ENCODE measurements around the gene SLCO4A1. TPM values are rescaled to one million over a fixed set of nuclear protein-coding genes. Genes with fewer than 3 reads are reported as not detected.

SLCO4A1 gene
- total RNA-seq, 4 donors from 2014 or later = 24.3 to 73.7 (median 40.5) TPM

GRCh38 chr20:62689861-62690260, 47.6 kb downstream of the SLCO4A1 start:
- no peak for DNase-seq (ENCODE audit: low spot score in 2 of 2)

GRCh38 chr20:62690261-62690820, 48.0 kb downstream of the SLCO4A1 start:
- DNase-seq (ENCODE audit: low spot score in 2 of 2) = no peak
- WGBS, 2 donors = 80 to 83% methylated on average over 17 of the region's 17 CpGs
- no peak overlapping the region for H3K4me3 ChIP-seq
- H3K27ac ChIP-seq = no peak overlapping the region
- TF ChIP-seq EP300 (IDR thresholded peaks at IDR 0.05) (no peak), POLR2A (IDR thresholded peaks at IDR 0.05) (no peak), CTCF (IDR thresholded peaks at IDR 0.05) (no peak)
- peaks cover 0 to 9% (median 0%) of the 10 kb centered on the region in 4 donors for H3K4me1 ChIP-seq
- H3K27me3 ChIP-seq = peaks cover 0 to 68% of the 10 kb centered on the region in 2 donors
- no peaks in the 10 kb centered on the region for H3K9me3 ChIP-seq
- no peaks in the 10 kb centered on the region for H3K36me3 ChIP-seq

More at GRCh38 chr20:62689861-62690260, 47.6 kb downstream of the SLCO4A1 start:
- TF ChIP-seq CTCF (IDR thresholded peaks at IDR 0.05) (no peak), POLR2A (IDR thresholded peaks at IDR 0.05) (no peak)
- WGBS, 2 donors = 63 to 83% methylated on average over 7 to 17 of the region's 17 CpGs
- peaks cover 0 to 9% (median 0%) of the 10 kb centered on the region in 4 donors for H3K4me1 ChIP-seq
- peaks cover 0 to 73% of the 10 kb centered on the region in 2 donors for H3K27me3 ChIP-seq
- no peak overlapping the region for H3K4me3 ChIP-seq
- no peak overlapping the region for H3K27ac ChIP-seq
- H3K36me3 ChIP-seq = no peaks in the 10 kb centered on the region
- no peaks in the 10 kb centered on the region for H3K9me3 ChIP-seq

DNA sequence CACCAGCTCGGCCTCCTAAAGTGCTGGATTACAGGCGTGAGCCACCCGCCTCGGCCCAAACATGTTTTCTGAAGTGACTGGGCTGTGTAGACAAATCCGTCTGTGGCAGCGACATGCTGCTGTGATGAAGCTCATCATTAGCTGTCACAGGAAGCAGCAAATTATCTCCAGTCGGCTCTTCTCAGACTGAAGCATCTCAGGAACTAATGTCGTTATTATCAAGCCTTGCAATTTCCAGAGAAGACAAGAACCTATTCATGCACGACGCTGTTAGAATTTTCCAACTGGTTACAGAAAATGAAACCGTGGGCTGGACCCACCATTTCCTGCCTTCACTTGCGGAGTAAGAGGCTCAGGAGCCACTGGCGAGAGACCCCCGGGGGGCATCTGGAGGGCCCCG, 49.2 kb downstream of the SLCO4A1 start:
- WGBS, 2 donors = 65 to 66% methylated on average over 15 of the region's 15 CpGs
- Histone ChIP-seq H3K36me3 (no peaks in the 10 kb centered on the region), H3K9me3 (no peaks in the 10 kb centered on the region), H3K4me1 (peaks cover 0 to 2% (median 0%) of the 10 kb centered on the region in 4 donors), H3K4me3 (no peak overlapping the region), H3K27ac (no peak overlapping the region), H3K27me3 (peaks cover 0 to 57% of the 10 kb centered on the region in 2 donors)
- no peak for DNase-seq (ENCODE audit: low spot score in 2 of 2)
- TF ChIP-seq CTCF (IDR thresholded peaks at IDR 0.05) (no peak), POLR2A (IDR thresholded peaks at IDR 0.05) (no peak), EP300 (IDR thresholded peaks at IDR 0.05) (no peak)

DNA sequence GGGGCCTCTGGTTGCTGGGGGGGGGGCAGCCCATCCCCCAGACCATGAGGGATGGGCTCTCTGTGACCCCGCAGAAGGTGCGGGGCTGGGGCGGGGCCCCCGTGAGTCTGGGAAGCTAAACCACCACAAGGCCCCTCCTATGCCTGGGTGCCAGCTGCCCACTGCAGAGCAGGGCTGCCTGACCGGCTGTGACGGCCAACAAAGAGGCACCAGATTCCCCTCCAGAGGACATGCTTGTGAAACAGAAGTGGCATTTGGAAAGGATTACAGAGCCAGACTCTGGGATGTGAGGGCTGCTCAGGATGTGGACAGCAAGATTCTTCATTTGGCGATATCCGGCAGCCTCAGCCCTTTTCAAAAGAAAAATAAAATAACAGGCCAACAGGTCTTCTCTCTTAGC, 49.9 kb downstream of the SLCO4A1 start:
- 61 to 63% methylated on average over 5 to 6 of the region's 8 CpGs for WGBS, 2 donors
- TF ChIP-seq EP300 (IDR thresholded peaks at IDR 0.05) (no peak), POLR2A (IDR thresholded peaks at IDR 0.05) (no peak), CTCF (IDR thresholded peaks at IDR 0.05) (no peak)
- Histone ChIP-seq H3K4me3 (no peak overlapping the region), H3K9me3 (no peaks in the 10 kb centered on the region), H3K4me1 (peaks cover 0 to 4% (median under 1%) of the 10 kb centered on the region in 4 donors), H3K36me3 (no peaks in the 10 kb centered on the region), H3K27me3 (peaks cover 0 to 52% of the 10 kb centered on the region in 2 donors), H3K27ac (no peak overlapping the region)
- no peak for DNase-seq (ENCODE audit: low spot score in 2 of 2)

- TF ChIP-seq EP300 (IDR thresholded peaks at IDR 0.05) = no peak
- no peak for TF ChIP-seq CTCF (IDR thresholded peaks at IDR 0.05)
- TF ChIP-seq POLR2A (IDR thresholded peaks at IDR 0.05) = no peak
- H3K36me3 ChIP-seq = no peaks in the 10 kb centered on the region
- 71 to 77% methylated on average over 18 to 20 of the region's 22 CpGs for whole genome bisulfite sequencing, 2 donors
- H3K9me3 ChIP-seq = no peaks in the 10 kb centered on the region
- no peak overlapping the region for H3K4me3 ChIP-seq
- DNase-seq (ENCODE audit: low spot score in 2 of 2) = no peak
- H3K4me1 ChIP-seq = peaks cover 0 to 7% (median 1%) of the 10 kb centered on the region in 4 donors
- peaks cover 0 to 44% of the 10 kb centered on the region in 2 donors for H3K27me3 ChIP-seq
- H3K27ac ChIP-seq = no peak overlapping the region
Observed at GRCh38 chr20:62692801-62693523, 50.7 kb downstream of the SLCO4A1 start.
